Astrocyte of the cerebellum (primary cell): ENCODE data around the gene IGFN1.
A peak's percentile ranks its signal among the peaks of the same experiment; 100 is the strongest.

ENCODE experiments used
- DNase-seq: peaks from one replicate; pipeline ENCODE4 v3.0.0-alpha.2; 2011; ENCODE audit warnings: low read depth
- H3K4me3 ChIP-seq: 2 replicates; pipeline ENCODE4 v1.5.1; 2011; ENCODE audit warnings: mild to moderate bottlenecking, low read depth, low read length, moderate library complexity
- in situ Hi-C: cut with HindIII; loops from 2 replicates; pipeline ENCODE4 v1.10.0; 2017; ENCODE audit warnings: low sequenced_read_pairs
- TF ChIP-seq, protein P1 (sequence below): IDR thresholded peaks from 2 replicates; pipeline ENCODE4 v1.5.1; 2012; ENCODE audit warnings: low read length, low read depth, moderate library complexity, mild to moderate bottlenecking; ENCODE audit errors: missing control alignments

Gene IGFN1

DNA sequence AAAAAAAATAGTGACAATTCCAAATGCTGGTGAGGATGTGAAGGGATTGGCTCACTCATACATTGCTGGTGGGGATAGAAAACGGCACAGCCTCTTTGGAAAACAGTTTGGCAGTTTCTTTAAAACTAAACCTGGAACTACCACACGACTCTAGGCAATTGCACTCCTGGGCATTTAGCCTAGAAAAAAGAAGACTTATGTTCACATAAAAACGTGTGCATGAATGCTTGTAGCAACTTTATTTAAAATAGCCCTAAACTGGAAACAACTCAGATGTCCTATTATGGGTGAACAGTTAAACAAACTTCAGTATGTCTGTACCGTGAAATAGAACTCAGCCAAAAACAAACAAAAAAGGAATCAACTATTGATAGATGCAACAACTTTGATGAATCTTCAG is 26.9 kb upstream of the IGFN1 start:
- TF ChIP-seq, protein P1, sequence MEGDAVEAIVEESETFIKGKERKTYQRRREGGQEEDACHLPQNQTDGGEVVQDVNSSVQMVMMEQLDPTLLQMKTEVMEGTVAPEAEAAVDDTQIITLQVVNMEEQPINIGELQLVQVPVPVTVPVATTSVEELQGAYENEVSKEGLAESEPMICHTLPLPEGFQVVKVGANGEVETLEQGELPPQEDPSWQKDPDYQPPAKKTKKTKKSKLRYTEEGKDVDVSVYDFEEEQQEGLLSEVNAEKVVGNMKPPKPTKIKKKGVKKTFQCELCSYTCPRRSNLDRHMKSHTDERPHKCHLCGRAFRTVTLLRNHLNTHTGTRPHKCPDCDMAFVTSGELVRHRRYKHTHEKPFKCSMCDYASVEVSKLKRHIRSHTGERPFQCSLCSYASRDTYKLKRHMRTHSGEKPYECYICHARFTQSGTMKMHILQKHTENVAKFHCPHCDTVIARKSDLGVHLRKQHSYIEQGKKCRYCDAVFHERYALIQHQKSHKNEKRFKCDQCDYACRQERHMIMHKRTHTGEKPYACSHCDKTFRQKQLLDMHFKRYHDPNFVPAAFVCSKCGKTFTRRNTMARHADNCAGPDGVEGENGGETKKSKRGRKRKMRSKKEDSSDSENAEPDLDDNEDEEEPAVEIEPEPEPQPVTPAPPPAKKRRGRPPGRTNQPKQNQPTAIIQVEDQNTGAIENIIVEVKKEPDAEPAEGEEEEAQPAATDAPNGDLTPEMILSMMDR, result no peak
- no peak for DNase-seq
- in situ Hi-C loops, result no loop called here
- no peak overlapping the region for H3K4me3 ChIP-seq

DNA sequence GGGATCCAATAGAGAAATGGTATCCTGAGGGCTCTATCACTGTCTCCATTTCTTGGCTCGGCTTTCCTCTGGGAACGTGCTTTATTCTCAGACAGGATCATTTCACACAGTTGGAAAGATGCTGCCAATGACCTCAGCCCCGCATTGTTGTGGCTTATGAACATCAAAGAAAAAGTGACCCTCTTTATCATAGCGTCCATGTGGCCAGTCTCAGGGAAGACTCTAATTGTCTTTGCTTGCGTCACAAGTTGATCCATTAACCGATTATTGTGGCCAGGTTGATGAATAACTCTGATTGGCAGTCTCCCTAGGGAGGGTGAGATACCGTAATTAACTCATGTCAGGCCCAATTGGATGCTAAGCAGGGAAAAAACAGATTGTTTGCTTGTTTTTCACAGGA is 26.0 kb upstream of the IGFN1 start:
- in situ Hi-C loops, result no loop called here

DNA sequence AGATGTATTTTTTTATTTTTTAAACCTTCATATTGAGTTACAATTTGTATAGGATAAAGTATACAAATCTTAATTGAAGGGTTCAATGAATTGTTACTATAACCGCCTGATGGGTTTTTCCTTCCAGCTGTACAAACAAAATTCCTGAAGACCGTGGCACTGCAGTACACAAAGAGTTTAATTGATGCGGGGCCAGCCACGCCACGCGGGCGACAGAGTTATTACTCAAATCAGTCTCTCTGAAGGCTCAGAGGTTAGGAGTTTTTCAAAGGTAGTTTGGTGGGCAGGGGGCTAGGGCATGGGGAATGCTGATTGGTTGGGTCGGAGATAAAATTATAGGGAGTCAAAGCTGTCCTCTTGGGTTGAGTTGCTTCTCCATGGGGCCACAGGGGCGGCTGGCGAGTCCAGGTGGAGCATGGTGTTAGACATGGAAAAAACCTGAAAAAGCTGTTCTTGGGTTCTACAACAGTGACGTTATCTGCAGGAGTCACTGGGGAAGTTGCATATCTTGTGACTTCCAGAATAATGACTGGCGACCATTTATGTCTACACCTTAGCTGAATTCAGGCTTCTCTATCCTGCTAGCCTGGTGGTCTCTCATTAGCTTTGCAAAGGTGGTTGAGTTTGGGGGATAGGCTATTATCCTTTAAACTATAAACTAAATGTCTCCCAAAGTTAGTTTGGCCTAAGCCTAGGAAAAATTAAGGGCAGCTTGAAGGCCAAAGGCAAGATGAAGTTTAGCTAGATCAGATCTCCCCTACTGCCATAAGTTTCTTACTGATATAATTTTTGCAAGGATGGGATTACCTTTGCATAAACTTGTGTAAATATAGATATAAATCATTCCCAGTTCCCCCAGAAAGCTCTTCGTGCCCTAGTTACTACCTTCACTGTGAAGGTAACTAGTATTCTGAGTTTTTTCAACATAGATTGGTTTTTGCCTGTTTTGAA is 23.3 kb upstream of the IGFN1 start:
- no peak overlapping the region for H3K4me3 ChIP-seq
- in situ Hi-C loops, result no loop called here
- DNase-seq, result no peak
- TF ChIP-seq, protein P1, result no peak

More for the DNA sequence above, 26.0 kb upstream of the IGFN1 start:
- DNase-seq, result no peak
- TF ChIP-seq, protein P1, result no peak
- H3K4me3 ChIP-seq, result no peak overlapping the region

DNA sequence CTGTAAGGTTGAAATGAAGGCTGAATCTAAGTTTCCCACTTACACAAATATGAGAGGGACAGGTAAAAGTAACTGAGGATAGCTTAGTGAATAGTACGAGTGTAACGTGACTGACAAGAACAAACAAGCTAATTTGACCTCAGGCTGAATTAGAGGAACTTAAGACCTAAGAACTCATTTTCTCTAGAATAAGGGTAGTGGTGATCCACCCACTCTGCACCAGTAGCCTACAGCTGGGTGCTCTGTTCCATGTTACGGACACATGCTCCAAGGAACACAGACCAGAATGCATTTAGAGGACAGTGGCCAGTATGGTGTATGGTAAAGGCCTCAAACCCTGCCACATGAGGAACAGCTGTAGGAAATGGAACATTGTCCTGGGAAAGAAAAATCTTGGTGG is 21.4 kb upstream of the IGFN1 start:
- TF ChIP-seq, protein P1, result no peak
- H3K4me3 ChIP-seq, result no peak overlapping the region
- no peak for DNase-seq
- in situ Hi-C loops, result no loop called here

DNA sequence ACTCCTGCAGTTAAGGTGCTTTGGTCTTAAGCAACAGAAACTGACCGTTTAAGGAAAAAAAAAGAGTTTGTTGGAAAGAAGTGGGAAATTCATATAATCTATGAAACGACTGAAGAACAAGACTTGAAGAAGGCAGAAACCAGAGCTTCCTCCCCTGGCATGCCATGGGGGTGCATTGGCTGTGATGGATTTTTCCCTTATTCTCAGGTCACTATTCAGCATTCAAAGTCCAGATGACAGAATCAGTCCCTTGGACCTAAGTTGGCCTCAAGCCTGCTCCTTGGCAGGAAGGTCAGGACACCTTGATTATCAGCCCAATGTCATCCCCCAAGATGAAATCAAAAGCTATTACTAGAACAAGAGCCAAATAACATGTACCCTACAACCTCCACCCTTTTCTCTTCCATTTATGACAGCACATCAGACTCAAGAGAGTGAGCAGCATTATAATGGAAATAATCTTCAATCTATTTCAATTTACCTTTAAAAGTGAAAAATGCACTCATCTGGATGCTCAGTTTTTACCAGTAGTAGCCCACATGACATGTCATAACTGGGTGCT is 20.6 kb upstream of the IGFN1 start:
- TF ChIP-seq, protein P1, result no peak
- H3K4me3 ChIP-seq, result peak overlapping the region; percentile 50
- DNase-seq, result no peak
- in situ Hi-C loops, result no loop called here

DNA sequence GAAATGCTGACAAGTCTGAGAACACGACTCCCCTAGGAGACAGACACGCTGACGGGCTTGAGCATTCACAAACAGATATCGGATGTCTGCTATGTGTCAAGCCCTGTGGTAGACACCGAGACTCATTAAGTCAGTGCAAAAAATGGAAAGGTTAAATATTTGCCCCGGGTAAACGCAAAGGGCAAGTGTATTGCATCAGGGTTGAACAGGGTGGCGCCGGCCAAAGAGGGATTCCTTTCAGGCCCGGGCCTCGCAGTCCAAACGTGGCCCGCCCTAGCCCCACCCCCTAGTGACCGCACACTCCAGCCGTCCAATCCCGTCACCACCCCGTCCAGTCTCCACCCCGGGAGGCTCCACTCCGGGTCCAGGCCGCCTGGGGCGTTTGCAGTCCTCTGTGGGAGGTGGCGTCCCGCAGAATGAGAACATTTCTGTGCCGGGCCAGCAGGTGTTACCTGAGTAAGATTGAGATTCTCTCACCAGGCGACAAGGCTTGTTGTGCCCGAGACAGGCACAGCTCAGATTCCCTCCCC is 20.0 kb upstream of the IGFN1 start:
- in situ Hi-C loops, result no loop called here
- H3K4me3 ChIP-seq, result peak overlapping the region; percentile 50
- TF ChIP-seq, protein P1, result no peak
- DNase-seq, result no peak
